HepG2 (cell line): Measurements from ENCODE around the gene PARN. TPM values are rescaled to one million over a fixed set of nuclear protein-coding genes. Genes with fewer than 3 reads are reported as not detected.
A peak's percentile ranks its signal among the peaks of the same experiment; 100 is the strongest.

Experiments used
- ARNTL ChIP-seq: sonication (generic); formaldehyde crosslinking; IDR thresholded peaks from 2 replicates; pipeline ENCODE4 v1.4.0; 2020; ENCODE audit warnings: mild to moderate bottlenecking, missing genetic modification reagents
- CEBPG ChIP-seq: IDR thresholded peaks from 2 replicates; pipeline ENCODE4 v1.6.1; 2016
- FOXK2 ChIP-seq: fragments of 450-650 bp; IDR thresholded peaks from 2 replicates; pipeline ENCODE4 v1.6.1; 2016
- HDAC2 ChIP-seq: sonication (generic); formaldehyde crosslinking; IDR thresholded peaks from 2 replicates; pipeline ENCODE4 v1.4.0; 2020; ENCODE audit warnings: missing genetic modification reagents
- MIER2 ChIP-seq: IDR thresholded peaks from 2 replicates; pipeline ENCODE4 v1.6.1; 2016; ENCODE audit warnings: missing biosample characterization, missing genetic modification reagents
- MXI1 ChIP-seq: IDR thresholded peaks from 3 replicates; pipeline ENCODE4 v1.6.1; 2012; ENCODE audit warnings: low read depth, low read length, inconsistent platforms, borderline replicate concordance
- NFKB2 ChIP-seq: sonication (generic); formaldehyde crosslinking; IDR thresholded peaks from 2 replicates; pipeline ENCODE4 v1.4.0; 2020; ENCODE audit warnings: missing genetic modification reagents, borderline replicate concordance
- PAF1 ChIP-seq: IDR thresholded peaks from 2 replicates; pipeline ENCODE4 v1.6.1; 2016; ENCODE audit warnings: missing genetic modification reagents, missing compliant biosample characterization
- PAX8 ChIP-seq: sonication (generic); formaldehyde crosslinking; IDR thresholded peaks from 2 replicates; pipeline ENCODE4 v1.8.0; 2022; ENCODE audit warnings: mild to moderate bottlenecking, missing genetic modification reagents, borderline replicate concordance
- RNF2 ChIP-seq: fragments of 450-650 bp; conservative IDR thresholded peaks from 2 replicates; pipeline ENCODE4 v1.6.1; 2016; ENCODE audit warnings: low read depth
- SCMH1 ChIP-seq: sonication (generic); formaldehyde crosslinking; IDR thresholded peaks from 2 replicates; pipeline ENCODE4 v1.9.0; 2021; ENCODE audit warnings: missing genetic modification reagents, mild to moderate bottlenecking, borderline replicate concordance
- SRF ChIP-seq: IDR thresholded peaks from 2 replicates; pipeline ENCODE4 v1.6.1; 2011; ENCODE audit warnings: mild to moderate bottlenecking, low read depth, low read length, moderate library complexity
- ZKSCAN1 ChIP-seq: fragments of 150-350 bp; IDR thresholded peaks from 2 replicates; pipeline ENCODE4 v1.6.1; 2014; ENCODE audit warnings: low read length
- ZMYM4 ChIP-seq: sonication (generic); formaldehyde crosslinking; IDR thresholded peaks from 2 replicates; pipeline ENCODE4 v1.8.1; 2023; ENCODE audit warnings: mild to moderate bottlenecking, missing genetic modification reagents
- ZNF296 ChIP-seq: sonication (generic); formaldehyde crosslinking; conservative IDR thresholded peaks from 2 replicates; pipeline ENCODE4 v1.5.0; 2020; ENCODE audit warnings: mild to moderate bottlenecking, missing genetic modification reagents
- ZNF337 ChIP-seq: sonication (generic); formaldehyde crosslinking; IDR thresholded peaks from 2 replicates; pipeline ENCODE4 v1.5.1; 2020; ENCODE audit warnings: missing genetic modification reagents, low read depth, mild to moderate bottlenecking, borderline replicate concordance
- ZNF556 ChIP-seq: sonication (generic); formaldehyde crosslinking; IDR thresholded peaks from 2 replicates; pipeline ENCODE4 v1.4.0; 2020; ENCODE audit warnings: mild to moderate bottlenecking, missing genetic modification reagents, borderline replicate concordance
- ZNF577 ChIP-seq: sonication (generic); formaldehyde crosslinking; IDR thresholded peaks from 2 replicates; pipeline ENCODE4 v1.4.0; 2020; ENCODE audit warnings: mild to moderate bottlenecking, low read depth, missing genetic modification reagents, borderline replicate concordance
- ZNF660 ChIP-seq: sonication (generic); formaldehyde crosslinking; IDR thresholded peaks from 2 replicates; pipeline ENCODE4 v1.5.1; 2020; ENCODE audit warnings: mild to moderate bottlenecking, low read depth, missing genetic modification reagents, borderline replicate concordance
- ZNF720 ChIP-seq: sonication (generic); formaldehyde crosslinking; IDR thresholded peaks from 2 replicates; pipeline ENCODE4 v1.4.0; 2020; ENCODE audit warnings: missing genetic modification reagents
- ZNF839 ChIP-seq: sonication (generic); formaldehyde crosslinking; IDR thresholded peaks from 2 replicates; pipeline ENCODE4 v1.4.0; 2020; ENCODE audit warnings: missing genetic modification reagents, mild to moderate bottlenecking, borderline replicate concordance
- ZSCAN21 ChIP-seq: sonication (generic); formaldehyde crosslinking; IDR thresholded peaks from 2 replicates; pipeline ENCODE4 v1.8.0; 2022; ENCODE audit warnings: mild to moderate bottlenecking, missing genetic modification reagents, moderate library complexity, borderline replicate concordance
- polyA plus RNA-seq, 8 experiments: library from polyadenylated mRNA; depleted of rRNA in 3 of 8; stranded (reverse) in 7 of 8; unstranded in 1 of 8; fragments of >200 nt; fragmentation: Illumina TruSeq in 4 of 8; extraction: Trizol in 4 of 8; gene quantifications; 2 replicates each; pipeline versions ENCODE4 v1.2.1 to v1.2.3, GENCODE V29; 2011 to 2016; ENCODE audit warnings: low read depth in 4 of 8, missing spikeins in 1 of 8, mixed read lengths in 1 of 8; ENCODE audit not compliant: insufficient read depth in 1 of 8
- total RNA-seq, 5 experiments: library from RNA; depleted of rRNA; stranded (reverse); fragments of >200 nt; fragmentation: Illumina TruSeq; extraction: Trizol; gene quantifications; 2 replicates each; pipeline ENCODE4 v1.2.3, GENCODE V29; 2016; ENCODE audit warnings: low read depth in 1 of 5
- TF ChIP-seq, protein P1 (sequence below): sonication (generic); formaldehyde crosslinking; IDR thresholded peaks from 2 replicates; pipeline ENCODE4 v1.5.0; 2020; ENCODE audit warnings: mild to moderate bottlenecking, missing genetic modification reagents
- TF ChIP-seq, protein P2 (sequence below): sonication (generic); formaldehyde crosslinking; conservative IDR thresholded peaks from 2 replicates; pipeline ENCODE4 v1.4.0; 2020; ENCODE audit warnings: missing genetic modification reagents
- TF ChIP-seq, protein P3 (sequence below): sonication (generic); formaldehyde crosslinking; IDR thresholded peaks from 2 replicates; pipeline ENCODE4 v1.5.1; 2020; ENCODE audit warnings: missing genetic modification reagents, mild to moderate bottlenecking, borderline replicate concordance

The PARN gene
- total and polyA plus RNA-seq, 2 of the 13 experiments (the other 11 are each of a cell fraction or from before 2014, with no cell fraction given) = 13.3 to 47.6 TPM

DNA sequence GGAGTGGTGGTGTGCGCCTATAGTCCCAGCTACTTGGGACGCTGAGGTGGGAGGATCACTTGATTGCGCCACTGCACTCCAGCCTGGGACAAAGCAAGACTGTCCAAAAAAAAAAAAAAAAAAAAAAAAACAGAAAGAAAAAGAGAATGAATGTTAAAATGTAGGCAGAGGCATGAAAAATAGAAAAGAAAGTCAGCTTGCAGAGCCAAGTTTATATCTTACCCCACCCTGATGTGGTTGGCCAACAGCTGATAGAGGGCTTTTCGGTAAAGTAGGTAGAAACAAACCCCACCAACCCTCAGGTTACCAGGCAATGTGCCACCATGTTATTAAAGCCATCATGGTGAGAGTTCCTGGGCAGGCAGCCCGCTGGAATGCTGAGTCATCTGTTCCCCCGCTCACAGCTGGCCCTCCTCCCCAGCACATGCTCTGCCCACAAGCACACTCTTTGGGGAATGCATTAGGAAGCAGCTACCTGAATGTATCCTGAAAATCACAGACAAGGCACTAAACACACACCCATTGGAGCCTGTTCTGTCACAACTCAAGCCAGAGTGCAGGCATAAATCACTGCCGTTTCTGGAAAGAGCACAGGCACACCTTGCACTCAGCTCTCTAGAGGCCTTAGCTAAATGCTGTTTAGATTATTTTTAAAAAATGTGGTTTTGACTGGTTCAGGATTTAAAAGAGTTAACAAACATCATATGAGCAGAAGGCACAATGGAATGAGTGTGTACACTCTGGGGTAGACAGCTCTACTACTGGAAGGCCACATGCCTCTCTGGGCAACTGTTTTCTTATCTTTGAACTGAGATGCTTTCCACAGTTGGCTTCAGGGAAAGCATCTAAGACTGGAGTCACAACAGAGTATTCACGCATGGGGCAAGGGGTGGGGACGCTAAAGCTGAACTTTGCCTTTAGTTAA lies 128.5 kb downstream of the PARN start (continued):
- TF ChIP-seq, protein P1, sequence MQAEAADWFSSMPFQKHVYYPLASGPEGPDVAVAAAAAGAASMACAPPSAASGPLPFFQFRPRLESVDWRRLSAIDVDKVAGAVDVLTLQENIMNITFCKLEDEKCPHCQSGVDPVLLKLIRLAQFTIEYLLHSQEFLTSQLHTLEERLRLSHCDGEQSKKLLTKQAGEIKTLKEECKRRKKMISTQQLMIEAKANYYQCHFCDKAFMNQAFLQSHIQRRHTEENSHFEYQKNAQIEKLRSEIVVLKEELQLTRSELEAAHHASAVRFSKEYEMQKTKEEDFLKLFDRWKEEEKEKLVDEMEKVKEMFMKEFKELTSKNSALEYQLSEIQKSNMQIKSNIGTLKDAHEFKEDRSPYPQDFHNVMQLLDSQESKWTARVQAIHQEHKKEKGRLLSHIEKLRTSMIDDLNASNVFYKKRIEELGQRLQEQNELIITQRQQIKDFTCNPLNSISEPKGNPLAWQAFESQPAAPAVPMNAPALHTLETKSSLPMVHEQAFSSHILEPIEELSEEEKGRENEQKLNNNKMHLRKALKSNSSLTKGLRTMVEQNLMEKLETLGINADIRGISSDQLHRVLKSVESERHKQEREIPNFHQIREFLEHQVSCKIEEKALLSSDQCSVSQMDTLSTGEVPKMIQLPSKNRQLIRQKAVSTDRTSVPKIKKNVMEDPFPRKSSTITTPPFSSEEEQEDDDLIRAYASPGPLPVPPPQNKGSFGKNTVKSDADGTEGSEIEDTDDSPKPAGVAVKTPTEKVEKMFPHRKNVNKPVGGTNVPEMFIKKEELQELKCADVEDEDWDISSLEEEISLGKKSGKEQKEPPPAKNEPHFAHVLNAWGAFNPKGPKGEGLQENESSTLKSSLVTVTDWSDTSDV = no peak
- TF ChIP-seq ARNTL (CRISPR knock-in tag) (peak; percentile 80), MXI1 (peak; percentile 98; the same call in 2 of the 3 replicates), PAX8 (no peak), SCMH1 (CRISPR knock-in tag) (no peak), NFKB2 (no peak; the same call in 1 of the 2 replicates), SRF (no peak), ZSCAN21 (CRISPR knock-in tag) (peak; percentile 73; the same call in 1 of the 2 replicates), MIER2 (0 out of 2 replicates have a peak, but pooled peaks have one; percentile 18), ZKSCAN1 (no peak; the same call in 1 of the 2 replicates), RNF2 (no peak), ZNF839 (CRISPR knock-in tag) (no peak), ZNF337 (CRISPR knock-in tag) (no peak), ZMYM4 (CRISPR knock-in tag) (no peak; the same call in 1 of the 2 replicates), ZNF660 (CRISPR knock-in tag) (no peak), ZNF577 (CRISPR knock-in tag) (no peak), ZNF720 (no peak), FOXK2 (no peak), HDAC2 (CRISPR knock-in tag) (peak; percentile 73), PAF1 (CRISPR knock-in tag) (no peak), ZNF296 (CRISPR knock-in tag) (no peak), CEBPG (CRISPR knock-in tag) (no peak), ZNF556 (CRISPR knock-in tag) (peak; percentile 79; the same call in 1 of the 2 replicates)
- TF ChIP-seq, protein P2, sequence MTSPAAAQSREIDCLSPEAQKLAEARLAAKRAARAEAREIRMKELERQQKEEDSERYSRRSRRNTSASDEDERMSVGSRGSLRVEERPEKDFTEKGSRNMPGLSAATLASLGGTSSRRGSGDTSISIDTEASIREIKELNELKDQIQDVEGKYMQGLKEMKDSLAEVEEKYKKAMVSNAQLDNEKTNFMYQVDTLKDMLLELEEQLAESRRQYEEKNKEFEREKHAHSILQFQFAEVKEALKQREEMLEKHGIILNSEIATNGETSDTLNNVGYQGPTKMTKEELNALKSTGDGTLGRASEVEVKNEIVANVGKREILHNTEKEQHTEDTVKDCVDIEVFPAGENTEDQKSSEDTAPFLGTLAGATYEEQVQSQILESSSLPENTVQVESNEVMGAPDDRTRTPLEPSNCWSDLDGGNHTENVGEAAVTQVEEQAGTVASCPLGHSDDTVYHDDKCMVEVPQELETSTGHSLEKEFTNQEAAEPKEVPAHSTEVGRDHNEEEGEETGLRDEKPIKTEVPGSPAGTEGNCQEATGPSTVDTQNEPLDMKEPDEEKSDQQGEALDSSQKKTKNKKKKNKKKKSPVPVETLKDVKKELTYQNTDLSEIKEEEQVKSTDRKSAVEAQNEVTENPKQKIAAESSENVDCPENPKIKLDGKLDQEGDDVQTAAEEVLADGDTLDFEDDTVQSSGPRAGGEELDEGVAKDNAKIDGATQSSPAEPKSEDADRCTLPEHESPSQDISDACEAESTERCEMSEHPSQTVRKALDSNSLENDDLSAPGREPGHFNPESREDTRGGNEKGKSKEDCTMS (CRISPR knock-in tag) = no peak
- TF ChIP-seq, protein P3, sequence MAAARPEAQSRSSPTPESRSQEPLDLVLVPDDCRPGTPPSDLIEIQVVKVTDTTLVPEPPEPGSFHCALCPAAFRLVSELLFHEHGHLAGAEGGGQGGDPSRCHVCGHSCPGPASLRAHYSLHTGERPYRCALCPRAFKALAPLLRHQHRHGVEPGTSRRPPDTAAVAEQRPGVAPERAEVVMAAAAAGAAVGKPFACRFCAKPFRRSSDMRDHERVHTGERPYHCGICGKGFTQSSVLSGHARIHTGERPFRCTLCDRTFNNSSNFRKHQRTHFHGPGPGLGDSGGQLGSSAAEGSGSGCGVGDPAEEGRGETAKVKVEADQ = peak; percentile 56; the same call in 1 of the 2 replicates
